Measurements from ENCODE around the gene RNF183.

RNF183 gene, protein sequence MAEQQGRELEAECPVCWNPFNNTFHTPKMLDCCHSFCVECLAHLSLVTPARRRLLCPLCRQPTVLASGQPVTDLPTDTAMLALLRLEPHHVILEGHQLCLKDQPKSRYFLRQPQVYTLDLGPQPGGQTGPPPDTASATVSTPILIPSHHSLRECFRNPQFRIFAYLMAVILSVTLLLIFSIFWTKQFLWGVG

DNA sequence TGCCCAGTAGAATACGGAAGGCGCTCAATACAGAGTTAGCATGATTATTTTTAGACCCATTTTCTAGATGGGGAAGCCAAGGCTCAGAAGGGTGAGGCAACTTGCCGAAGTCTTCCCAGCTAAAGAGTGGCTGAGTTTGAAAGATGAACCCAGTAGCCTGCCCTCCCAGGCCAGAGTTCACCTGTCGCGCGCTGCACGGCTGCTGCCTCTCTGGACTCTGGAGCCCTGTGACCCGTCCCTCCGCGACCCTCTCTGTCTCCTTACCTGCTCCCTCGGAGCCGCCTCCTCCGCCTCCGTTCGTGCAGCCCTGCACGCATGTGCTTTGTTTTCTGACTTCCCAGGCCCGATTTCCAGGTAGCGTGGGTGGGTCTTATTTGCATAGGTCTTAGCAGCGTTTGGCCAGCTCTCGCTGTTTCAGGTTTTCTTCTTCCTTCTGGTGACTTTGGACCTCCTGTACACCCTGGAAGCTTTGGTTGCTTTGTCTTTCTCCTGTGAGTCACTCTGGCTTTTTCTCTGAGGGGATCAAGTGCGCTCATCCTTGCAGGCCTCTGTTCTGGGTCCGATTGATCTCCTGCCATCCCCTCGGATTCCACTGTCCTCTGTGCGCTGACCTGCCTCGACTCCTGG, at the start of gene RNF183:
Gene RNF183 (minus strand): TSS at position 585 of the 627 bp plus-strand sequence. CDS start 5,192 bp downstream, outside the sequence.
- in situ Hi-C loops (cut with MboI; ENCODE audit: low sequenced_read_pairs) = loop anchor here (25.0 kb wide), 1 partner anchor 359 kb away; no protein-coding TSS in a partner anchor

DNA sequence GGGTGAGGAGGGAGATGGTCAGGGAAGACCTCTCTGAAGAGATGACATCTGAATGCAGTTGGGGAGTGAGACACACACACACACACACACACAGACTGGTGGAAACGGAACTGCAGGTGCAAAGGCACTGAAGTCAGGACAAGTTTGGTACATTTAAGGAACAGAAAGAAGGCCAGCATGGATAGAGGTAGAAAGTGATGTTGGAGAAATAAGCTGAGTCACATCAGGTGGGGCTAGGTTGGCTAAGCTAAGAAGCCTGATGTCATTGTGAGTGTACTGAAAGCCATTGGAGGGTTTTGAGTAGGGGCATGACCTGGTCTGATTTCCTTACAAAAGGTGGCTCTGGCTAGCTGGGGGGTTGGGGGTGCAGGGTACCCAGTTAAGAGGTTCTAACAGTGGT, 49.2 kb upstream of the RNF183 start:
- in situ Hi-C loops (cut with MboI; ENCODE audit: low sequenced_read_pairs) = no loop called here

DNA sequence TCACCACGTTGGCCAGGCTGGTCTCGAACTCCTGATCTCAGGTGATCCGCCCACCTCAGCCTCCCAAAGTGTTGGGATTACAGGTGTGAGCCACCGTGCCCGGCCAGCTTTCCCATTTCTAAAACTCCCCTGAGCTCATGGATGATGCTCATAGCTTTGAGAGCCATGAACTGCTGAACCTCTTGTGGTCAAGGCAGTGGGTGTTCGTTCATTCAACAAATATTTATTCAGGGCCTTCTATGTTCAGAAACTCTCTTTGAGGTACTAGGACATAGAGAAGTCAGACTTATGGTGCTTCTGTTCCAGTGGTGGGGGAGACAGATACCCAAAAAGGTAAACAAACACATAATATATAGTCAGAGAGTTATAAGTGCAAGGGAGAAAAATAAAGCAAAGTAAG, 48.8 kb upstream of the RNF183 start:
- in situ Hi-C loops (cut with MboI; ENCODE audit: low sequenced_read_pairs) = no loop called here

DNA sequence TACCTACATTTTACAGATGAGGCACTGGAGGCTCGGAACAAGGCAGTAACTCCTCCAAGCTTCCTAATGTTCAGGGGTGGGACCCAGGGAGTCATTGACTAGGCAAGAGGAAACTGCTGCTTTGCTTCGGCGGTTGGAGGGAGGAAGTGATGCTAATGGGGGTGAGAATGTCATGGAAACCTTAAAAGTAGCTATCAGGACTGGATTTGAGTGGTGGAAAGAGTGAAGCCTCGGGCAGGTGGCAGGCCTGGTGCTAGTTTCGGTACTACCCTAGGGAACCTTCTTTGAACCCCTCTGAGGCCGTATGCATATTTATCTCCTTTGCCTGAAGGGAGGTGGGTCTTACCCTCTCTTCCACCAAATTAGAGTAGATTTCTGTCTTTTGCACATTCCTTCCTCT, 47.8 kb upstream of the RNF183 start:
- in situ Hi-C loops (cut with MboI; ENCODE audit: low sequenced_read_pairs) = no loop called here

DNA sequence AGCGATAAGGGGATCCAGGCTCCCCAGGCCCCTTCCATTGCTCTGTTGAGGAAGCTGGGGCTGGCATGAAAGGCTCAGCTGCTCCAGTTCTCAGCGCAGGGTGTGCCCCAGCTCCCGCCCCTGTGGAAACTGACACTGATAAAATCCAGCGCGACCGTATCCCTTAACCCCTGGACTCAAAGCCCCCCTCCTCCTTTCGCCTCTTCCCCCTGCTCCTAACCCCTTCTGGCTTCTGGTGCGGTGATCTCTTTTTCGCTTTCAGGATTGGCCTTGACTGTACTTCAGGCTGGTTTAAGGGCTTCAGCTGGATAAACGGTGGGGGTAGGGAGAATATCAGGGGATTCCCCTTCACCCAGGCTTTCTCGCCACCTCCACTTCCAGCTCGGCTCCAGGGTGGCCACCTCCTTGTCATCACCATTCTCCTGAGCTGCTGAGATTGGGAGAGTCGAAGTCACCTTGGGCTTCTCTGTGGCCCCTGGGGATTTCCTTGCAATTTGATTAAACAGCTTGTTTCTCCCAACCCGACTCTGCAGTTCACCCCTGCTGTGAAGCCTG, 47.0 kb upstream of the RNF183 start:
- in situ Hi-C loops (cut with MboI; ENCODE audit: low sequenced_read_pairs) = no loop called here

DNA sequence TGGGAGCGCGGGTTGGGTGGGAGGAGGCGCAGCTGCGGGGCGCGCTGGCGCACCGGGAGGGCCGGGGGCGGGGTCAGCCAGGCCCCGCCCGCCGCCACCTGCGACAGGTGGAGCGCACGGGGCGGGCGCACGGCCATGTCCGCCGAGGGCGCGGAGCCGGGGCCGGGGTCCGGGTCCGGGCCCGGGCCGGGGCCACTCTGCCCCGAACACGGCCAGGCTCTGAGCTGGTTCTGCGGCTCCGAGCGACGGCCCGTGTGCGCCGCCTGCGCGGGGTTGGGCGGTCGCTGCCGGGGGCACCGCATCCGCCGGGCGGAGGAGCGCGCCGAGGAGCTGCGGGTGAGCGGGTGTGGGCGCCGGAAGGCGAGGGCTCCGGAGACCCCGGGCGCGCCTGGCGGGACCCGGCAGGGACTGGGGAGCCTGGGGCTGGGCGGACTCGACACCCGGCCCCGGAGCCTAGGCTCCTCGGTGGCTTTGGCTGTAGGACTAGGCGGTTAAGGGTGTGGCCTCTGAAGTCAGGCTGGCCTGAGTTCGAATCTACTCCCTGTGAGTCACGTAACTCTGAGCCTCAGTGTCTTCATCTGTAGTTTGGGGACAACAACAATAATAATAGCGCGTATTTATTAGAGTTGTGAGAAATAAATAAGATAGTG, 46.4 kb upstream of the RNF183 start, which contains the start of gene BSPRY:
Gene BSPRY (plus strand): TSS at position 97 of the 650 bp plus-strand sequence. CDS start 39 bp downstream, at position 136.
- in situ Hi-C loops (cut with MboI; ENCODE audit: low sequenced_read_pairs) = no loop called here

DNA sequence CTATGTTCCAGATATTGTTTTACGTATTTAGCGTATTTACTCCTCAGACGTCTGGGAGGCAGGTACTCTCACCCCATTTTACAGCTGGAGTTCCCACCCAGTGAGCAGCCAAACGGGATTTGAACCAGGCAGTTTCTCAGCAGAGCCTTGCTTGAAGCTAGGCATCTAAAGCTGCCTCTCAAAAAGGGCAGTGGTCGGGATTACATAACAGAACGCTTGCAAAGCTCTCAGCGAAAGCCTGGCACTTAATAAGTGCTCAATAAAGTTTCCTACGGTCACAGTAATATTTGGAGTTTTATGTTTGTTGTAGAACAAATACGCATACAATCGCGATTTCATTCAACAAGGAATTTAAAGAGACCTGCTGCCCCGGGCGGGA, 45.9 kb upstream of the RNF183 start:
- in situ Hi-C loops (cut with MboI; ENCODE audit: low sequenced_read_pairs) = no loop called here

DNA sequence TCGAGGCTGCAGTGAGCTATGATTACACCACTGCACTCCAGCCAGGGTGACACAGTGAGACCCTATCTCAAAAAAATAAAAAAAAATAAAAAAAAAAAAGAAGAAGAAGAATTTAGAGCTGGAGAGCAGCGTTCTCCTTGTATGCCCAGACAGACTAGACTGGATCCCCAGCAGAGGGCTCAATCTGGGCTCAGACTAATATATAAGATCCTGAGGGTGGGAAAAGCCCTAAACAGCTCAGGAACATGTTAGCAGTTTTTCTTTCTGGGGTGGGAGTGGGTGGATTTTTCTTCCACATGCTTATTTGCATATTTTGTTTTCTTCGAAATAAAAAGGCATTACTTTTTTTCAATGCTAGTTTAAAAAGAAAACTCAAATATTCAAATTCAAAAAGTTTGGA, 45.3 kb upstream of the RNF183 start:
- in situ Hi-C loops (cut with MboI; ENCODE audit: low sequenced_read_pairs) = no loop called here

DNA sequence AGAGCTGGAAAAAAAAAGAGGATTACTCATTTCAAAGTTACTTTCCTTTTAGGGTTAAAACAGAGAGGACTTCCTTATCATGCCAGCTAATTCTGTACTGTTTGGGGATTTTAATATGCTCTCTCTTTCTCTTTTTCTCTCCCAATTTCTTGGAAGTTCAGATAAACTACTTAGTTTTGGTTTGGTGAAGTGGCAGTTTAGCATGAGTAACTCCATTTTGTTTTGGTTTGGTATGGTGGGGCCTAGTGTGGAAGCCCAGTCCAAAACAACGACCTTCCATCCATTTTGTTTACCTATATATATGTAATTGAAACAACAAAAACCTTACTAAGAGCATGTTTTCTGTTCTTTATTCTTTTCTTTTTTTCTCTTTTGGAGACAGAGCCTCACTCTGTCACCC, 42.5 kb upstream of the RNF183 start:
- in situ Hi-C loops (cut with MboI; ENCODE audit: low sequenced_read_pairs) = no loop called here

DNA sequence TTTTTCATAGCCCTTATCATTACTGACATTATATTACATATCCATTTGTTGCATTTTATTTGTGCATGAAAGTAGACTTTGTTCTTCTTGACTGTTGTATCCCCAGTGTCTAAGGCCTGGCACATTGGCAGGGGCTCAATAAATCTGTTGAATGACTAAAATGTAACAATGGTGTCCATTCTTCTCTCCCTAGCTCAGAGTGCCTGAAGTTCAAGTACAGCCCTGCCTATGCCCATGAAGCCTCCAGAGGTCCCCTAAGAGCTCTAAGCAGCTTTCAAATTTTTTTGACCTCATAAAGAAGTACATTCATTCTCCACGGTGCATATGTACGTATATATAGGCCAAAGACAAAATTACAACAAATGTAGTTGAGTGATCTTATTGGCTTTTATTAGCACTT, 42.0 kb upstream of the RNF183 start:
- in situ Hi-C loops (cut with MboI; ENCODE audit: low sequenced_read_pairs) = no loop called here

DNA sequence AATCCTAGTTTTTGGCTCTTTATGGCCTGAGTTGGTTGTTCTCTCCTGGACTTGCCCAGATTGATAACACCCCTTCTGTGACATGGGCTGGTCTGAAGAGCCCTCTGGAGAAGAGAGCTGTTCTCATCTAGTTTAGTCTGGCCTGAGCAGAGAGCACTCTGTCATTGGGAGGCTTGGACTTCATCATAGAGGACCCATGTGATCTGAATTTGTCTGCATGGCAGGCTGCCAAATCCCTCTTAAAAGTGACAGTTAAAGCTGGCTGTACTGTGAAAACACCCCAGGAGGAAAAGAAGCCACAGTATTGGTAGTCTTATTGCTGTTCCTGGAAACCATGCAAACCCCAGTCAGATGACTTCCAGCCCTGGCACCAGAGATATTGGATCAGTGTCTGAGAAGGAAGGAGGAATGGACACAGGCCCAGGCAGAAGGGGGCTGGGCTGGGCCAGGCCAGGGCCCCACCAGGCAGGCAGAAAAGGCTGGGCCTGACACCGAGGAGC, 40.6 kb upstream of the RNF183 start:
- in situ Hi-C loops (cut with MboI; ENCODE audit: low sequenced_read_pairs) = no loop called here

DNA sequence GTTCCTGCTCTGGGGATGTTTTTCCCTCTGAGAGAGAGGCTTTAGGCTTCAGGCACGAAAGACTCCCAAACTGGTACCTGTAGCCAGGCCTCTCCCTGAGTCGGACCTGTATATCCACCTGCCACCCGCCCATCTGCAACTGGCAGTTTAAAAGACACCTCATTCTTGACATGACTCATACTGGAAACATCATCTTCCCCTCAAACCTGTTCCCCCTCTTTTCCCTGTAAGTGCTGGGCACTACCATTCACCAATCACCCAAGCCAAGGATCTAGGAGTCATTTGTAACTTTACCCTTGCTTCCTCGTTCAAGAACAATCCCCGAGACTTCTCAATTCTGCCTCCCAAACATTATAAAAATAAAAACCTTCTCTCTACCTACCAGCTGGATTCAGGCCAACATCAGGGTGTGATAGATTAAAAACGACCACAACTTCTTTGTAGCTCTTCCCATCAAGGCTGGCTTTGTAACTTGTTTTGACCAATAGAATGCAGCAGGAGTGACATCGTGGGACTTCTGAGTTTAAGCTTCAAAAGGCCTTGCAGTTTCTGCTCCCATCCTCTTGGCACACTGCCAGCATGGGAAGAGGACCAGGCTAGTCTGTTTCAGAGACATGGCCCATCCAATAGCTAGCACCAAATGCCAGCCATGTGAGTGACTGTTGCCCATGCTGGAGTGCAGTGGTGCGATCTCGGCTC, 38.7 kb upstream of the RNF183 start:
- in situ Hi-C loops (cut with MboI; ENCODE audit: low sequenced_read_pairs) = no loop called here

DNA sequence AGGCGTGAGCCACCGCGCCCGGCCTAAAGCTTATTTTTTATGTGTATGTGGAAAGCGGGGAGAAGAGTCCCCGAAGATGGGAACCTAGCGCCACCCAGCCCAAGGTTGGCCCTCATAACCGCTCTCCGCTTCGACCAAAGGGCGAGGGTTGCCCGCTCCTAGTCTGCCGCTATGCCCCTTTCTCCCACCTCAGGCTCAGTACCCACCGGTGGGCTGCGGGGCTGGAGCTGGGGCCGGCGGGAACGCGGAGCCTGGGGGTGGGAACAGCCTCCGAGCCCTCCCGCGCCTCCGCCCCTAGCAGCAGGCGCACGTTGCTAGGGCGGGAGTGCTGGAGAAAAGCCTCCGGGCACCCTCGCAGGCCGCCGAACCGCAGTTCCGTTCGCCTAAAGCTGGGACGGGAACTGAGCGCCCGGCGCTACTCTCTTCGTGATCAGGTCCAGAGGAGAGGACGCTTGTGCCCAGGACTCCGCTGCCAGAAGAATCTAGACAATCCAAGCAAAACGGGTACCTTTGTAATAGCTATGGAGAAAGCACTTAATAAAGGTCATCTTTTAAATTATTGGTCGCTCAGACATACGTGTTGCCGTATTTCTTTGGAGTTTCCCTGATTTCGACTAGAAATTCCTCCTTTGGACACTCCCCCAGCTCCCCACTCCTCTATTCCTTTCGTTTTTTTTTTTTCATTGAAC, 37.0 kb upstream of the RNF183 start, which contains the start of gene WDR31:
Gene WDR31 (minus strand): TSS at position 265 of the 689 bp plus-strand sequence. CDS start 8,253 bp downstream, outside the sequence.
- in situ Hi-C loops (cut with MboI; ENCODE audit: low sequenced_read_pairs) = no loop called here

DNA sequence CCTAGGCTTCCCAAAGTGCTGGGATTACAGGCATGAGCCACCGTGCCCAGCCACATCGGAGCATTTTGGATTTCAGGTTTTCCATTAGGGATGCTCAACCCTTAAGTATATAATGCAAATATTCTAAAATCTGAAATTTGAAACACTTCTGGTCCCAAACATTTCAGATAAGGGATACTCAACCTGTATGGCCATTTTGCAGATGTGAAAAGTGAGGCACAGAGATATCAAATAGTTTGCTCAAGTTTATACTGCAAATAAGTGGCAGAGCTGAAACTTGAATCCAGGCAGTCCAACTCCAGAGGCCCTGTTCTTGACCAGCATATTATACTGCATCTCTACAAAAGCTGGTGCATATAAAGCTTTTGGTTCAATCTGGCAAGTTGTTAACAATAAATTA, 34.5 kb upstream of the RNF183 start:
- in situ Hi-C loops (cut with MboI; ENCODE audit: low sequenced_read_pairs) = no loop called here

DNA sequence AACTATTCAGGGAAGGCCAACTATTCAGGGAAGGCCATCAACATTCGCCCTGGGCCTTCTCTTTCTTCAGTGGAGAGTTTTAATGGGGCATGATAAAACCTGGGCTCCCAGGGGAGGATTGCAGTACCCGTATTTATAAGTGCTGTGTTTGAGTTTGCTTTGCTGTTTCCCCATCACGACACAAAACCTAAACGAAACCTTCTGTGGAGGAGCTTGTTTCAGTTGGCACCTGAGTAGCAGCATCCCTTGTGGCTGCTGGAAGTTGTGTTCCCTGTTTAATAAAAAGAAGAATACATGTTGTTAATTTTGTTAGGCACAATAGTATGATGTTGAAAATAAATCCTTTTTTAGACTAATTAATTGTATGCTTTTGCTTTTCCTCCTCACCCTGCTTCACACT, 28.6 kb upstream of the RNF183 start:
- in situ Hi-C loops (cut with MboI; ENCODE audit: low sequenced_read_pairs) = no loop called here

DNA sequence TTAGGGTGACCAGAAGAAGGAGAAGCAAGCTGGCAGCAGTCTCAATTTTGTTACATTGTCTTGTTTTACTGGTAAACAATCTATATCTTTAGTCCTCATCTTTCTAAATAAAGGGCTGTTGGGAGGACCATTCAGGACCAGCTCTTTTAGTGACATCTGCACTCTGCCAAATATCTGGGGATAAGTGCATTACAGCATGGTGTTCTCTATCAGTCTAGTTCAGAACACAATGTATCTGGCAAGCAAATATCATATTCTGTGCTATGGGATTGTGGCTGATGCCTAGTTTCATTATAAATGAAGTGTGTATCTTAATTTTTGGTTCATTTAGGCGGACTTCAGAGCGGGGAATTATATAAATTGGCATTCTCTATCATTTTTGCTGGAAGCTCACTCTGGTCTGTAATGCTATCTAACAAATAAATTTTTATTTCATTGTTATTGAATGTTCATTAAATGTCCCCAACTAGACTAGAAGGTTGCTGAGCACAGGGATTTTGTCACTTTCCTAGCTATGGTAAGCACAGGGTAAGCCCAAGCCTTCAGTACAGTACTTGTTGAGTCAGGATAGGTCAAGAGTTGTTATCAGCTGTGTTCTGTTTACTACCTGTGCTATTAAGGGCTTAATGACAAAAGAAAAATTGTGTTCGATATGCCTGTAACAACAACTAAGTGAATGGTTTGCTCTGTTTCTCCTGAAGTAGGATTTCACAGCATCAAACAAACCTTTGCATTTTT, 25.0 kb upstream of the RNF183 start:
- in situ Hi-C loops (cut with MboI; ENCODE audit: low sequenced_read_pairs) = no loop called here

DNA sequence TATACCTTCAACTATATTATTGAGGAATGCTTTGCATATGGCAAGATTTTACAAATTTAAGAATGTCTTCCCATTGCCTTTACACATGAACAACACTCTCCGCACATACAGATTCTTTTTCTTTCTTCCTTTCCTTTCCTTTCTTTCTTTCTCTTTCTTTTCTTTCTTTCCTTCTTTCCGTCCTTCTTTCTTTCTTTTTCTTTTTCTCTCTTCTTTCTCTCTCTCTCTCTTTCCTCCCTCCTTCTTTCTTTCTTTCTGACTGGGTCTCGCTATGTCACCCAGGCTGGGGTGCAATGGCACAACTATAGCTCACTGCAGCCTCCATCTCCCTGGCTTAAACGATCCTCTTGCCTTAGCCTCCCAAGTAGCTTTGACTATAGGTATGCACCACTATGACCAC, 23.1 kb upstream of the RNF183 start:
- in situ Hi-C loops (cut with MboI; ENCODE audit: low sequenced_read_pairs) = no loop called here

DNA sequence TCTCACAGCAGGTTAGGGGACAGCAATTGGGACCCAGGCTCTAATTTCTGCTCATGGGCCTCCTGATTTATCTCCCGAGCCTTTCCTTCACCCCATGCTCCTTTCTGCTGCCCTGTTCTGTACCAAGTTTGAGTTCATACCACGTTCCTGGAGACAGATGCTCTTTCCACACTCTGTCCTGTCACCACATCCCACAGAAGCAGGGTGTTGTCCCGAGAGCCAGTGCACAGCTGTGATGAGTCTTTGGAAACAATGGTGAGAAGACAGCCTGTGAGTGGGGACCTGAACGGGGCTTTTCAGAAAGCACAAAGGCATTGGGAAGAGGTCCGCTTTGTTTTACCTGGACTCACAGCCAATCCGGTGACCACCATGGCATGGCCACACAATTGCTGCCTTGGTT, 19.5 kb upstream of the RNF183 start:
- in situ Hi-C loops (cut with MboI; ENCODE audit: low sequenced_read_pairs) = loop anchor here (25.0 kb wide), 1 partner anchor 340 kb away; no protein-coding TSS in a partner anchor

DNA sequence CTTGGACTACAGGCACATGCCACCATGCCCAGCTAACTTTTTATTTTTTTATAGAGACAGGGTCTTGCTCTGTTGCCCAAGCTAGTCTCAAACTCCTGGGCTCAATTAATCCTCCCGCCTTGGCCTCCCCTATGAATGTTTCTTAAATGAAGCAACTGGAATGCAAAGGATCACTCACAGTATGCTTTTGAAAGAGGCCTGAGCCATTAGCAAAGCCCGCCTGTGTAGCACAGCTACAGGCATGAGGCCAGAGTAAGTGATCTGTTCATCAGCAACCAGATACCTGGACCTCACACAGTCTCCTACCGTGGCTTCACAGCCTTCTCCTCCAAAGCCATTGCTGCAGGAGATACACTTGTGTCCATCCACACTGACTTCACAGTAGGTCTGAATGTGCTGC, 16.9 kb upstream of the RNF183 start:
- in situ Hi-C loops (cut with MboI; ENCODE audit: low sequenced_read_pairs) = loop anchor here (25.0 kb wide), 1 partner anchor 342 kb away; no protein-coding TSS in a partner anchor

DNA sequence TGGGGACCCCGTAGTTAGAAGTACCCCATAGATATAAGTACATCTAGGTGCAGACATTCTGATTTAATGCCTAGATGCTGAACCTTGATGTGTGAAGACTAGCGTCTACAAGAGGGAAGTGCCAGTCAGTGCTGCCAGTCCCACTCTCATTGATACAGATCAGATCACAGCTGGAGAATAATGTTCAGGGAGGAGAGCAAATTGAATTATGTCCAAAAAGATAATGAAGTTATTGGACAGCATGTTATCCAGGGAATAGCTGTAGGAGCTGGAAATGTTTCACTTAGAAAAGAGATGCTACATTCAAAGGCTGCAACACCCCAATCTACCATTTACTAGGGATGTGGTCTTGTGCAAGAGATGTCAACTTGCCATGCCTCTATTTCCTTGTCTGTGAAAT, 15.9 kb upstream of the RNF183 start:
- in situ Hi-C loops (cut with MboI; ENCODE audit: low sequenced_read_pairs) = loop anchor here (25.0 kb wide), 1 partner anchor 343 kb away; no protein-coding TSS in a partner anchor

Data from HL-60/S4 treated with phorbol 12-myristate 13-acetate at 8.2 ng/mL for 4 days and 3 days (cell line).